GM12878 (cell line): ENCODE data around the gene PAIP2. TPM values are rescaled to one million over a fixed set of nuclear protein-coding genes. Genes with fewer than 3 reads are reported as not detected.

ENCODE experiments used
- ATAC-seq: fragments of 200-7000 bp; cut with Tn5 transposase; 3 replicates; pipeline ENCODE4 v1.9.1; 2020; ENCODE audit warnings: mild to moderate bottlenecking, moderate library complexity
- BruUV-seq: library from RNA; stranded (reverse); fragments of 400-500 nt; replicated peaks from 2 replicates; lab custom pipeline; 2021; lab: Mats Ljungman, UMichigan
- CTCF ChIA-PET: fragments of 300-600 bp; sonication (Branson Sonifier 250); formaldehyde crosslinking; extraction: SDS; loops from one replicate; lab custom pipeline; 2021; ENCODE audit warnings: inconsistent platforms; lab: Yijun Ruan, JAX
- POLR2A ChIA-PET: fragments of 350-600 bp; formaldehyde crosslinking; extraction: SDS; loops from one replicate; lab custom pipeline; 2021; ENCODE audit warnings: inconsistent platforms; lab: Charles Lee
- RAD21 ChIA-PET: fragments of 300-600 bp; sonication (Branson Sonifier 250); formaldehyde crosslinking; loops from one replicate; lab custom pipeline; 2023; ENCODE audit warnings: antibody characterized with exemption; ENCODE audit not compliant: unreplicated experiment; lab: Charles Lee
- SMC1A ChIA-PET: fragments of 300-600 bp; sonication (Branson Sonifier 250); formaldehyde crosslinking; loops from one replicate; lab custom pipeline; 2023; ENCODE audit not compliant: unreplicated experiment, uncharacterized antibody; lab: Charles Lee
- DNase-seq: peaks from one replicate; pipeline ENCODE4 v3.0.0-alpha.2; 2011; ENCODE audit warnings: low read depth, low spot score
- FAIRE-seq: peaks from 3 replicates; lab custom pipeline; 2011; peaks lifted over from hg19 to GRCh38; lab: Jason Lieb, UNC
- H2AFZ ChIP-seq: 2 replicates; pipeline ENCODE4 v1.6.0; 2011; ENCODE audit warnings: low read depth, low read length, control low read depth; ENCODE audit not compliant: control insufficient read depth
- H3K27ac ChIP-seq: 2 replicates; pipeline ENCODE4 v1.5.1; 2011; ENCODE audit warnings: control low read depth; ENCODE audit not compliant: control insufficient read depth, insufficient read depth
- H3K27me3 ChIP-seq, 2 experiments: replicated peaks in 1 of 2; 2 replicates each; pipeline versions ENCODE4 v1.6.0 to v1.6.1; 2011; ENCODE audit warnings: low read length in 1 of 2; ENCODE audit not compliant: control insufficient read depth in 2 of 2, insufficient read depth in 2 of 2
- H3K36me3 ChIP-seq, 2 experiments: 2 replicates each; pipeline ENCODE4 v1.5.1; 2011; ENCODE audit warnings: low read length in 1 of 2; ENCODE audit not compliant: control insufficient read depth in 2 of 2, insufficient read depth in 2 of 2
- H3K4me1 ChIP-seq: 2 replicates; pipeline ENCODE4 v1.6.1; 2011; ENCODE audit warnings: mild to moderate bottlenecking, low read length, moderate library complexity, mixed read lengths; ENCODE audit not compliant: control insufficient read depth, insufficient read depth
- H3K4me2 ChIP-seq: 2 replicates; pipeline ENCODE4 v1.6.0; 2011; ENCODE audit warnings: control low read depth; ENCODE audit not compliant: control insufficient read depth, insufficient read depth
- H3K4me3 ChIP-seq: fragments of 200-600 bp; sonication (generic); 2 replicates; pipeline ENCODE4 v1.5.1; 2016
- H3K79me2 ChIP-seq: 2 replicates; pipeline ENCODE4 v1.6.0; 2011; ENCODE audit warnings: low read length; ENCODE audit not compliant: control insufficient read depth, insufficient read depth
- H3K9ac ChIP-seq: 2 replicates; pipeline ENCODE4 v1.8.0; 2011; ENCODE audit warnings: low read length, control low read depth, mixed read lengths; ENCODE audit not compliant: control insufficient read depth, insufficient read depth
- H3K9me3 ChIP-seq: replicated peaks from 3 replicates; pipeline ENCODE4 v1.5.1; 2011; ENCODE audit warnings: mild to moderate bottlenecking, low read length; ENCODE audit not compliant: control insufficient read depth, insufficient read depth
- H4K20me1 ChIP-seq: 2 replicates; pipeline ENCODE4 v1.6.0; 2011; ENCODE audit not compliant: control insufficient read depth, insufficient read depth
- CREM ChIP-seq: IDR thresholded peaks from 2 replicates; pipeline ENCODE4 v1.6.1; 2014; ENCODE audit warnings: antibody characterized with exemption, low read depth
- FOS ChIP-seq: IDR thresholded peaks from 3 replicates; pipeline ENCODE4 v1.6.1; 2011; ENCODE audit warnings: borderline replicate concordance; ENCODE audit not compliant: insufficient read length; ENCODE audit errors: extremely low read depth
- KLF5 ChIP-seq: fragments of 450-650 bp; IDR thresholded peaks from 2 replicates; pipeline ENCODE4 v1.6.1; 2014; ENCODE audit warnings: mild to moderate bottlenecking; ENCODE audit not compliant: partially characterized antibody
- POLR2AphosphoS2 ChIP-seq: IDR thresholded peaks from 2 replicates; pipeline ENCODE4 v1.6.1; 2011; ENCODE audit warnings: low read depth, mild to moderate bottlenecking, low read length, improper control_type of control experiment, moderate library complexity
- SMAD5 ChIP-seq: IDR thresholded peaks from 2 replicates; pipeline ENCODE4 v1.6.1; 2016; ENCODE audit warnings: antibody characterized with exemption, low read depth
- WGBS: methylation state at CpG from one replicate; pipeline ENCODE4 v1.1.6; 2016; ENCODE audit warnings: low lambda C conversion rate; ENCODE audit not compliant: insufficient replicate concordance, insufficient coverage; ENCODE audit errors: missing lambda C conversion rate; 5-methylcytosine and 5-hydroxymethylcytosine counted together
- in situ Hi-C: fragments of 300-500 bp; cut with MboI; formaldehyde crosslinking; loops from 9 replicates; pipeline ENCODE4 v1.14.3; 2018; ENCODE audit warnings: mixed read lengths
- intact Hi-C: fragments of 100-400 bp; cut with micrococcal nuclease; formaldehyde crosslinking; loops from one replicate; pipeline ENCODE4 v1.14.2; 2022; ENCODE audit not compliant: unreplicated experiment
- polyA plus RNA-seq, 11 experiments: library from polyadenylated mRNA; depleted of rRNA in 4 of 11; unstranded in 6 of 11; stranded (reverse) in 5 of 11; fragments of >200 nt; fragmentation: Nextera tagmentation in 4 of 11; fragmentation: Illumina TruSeq in 1 of 11; extraction: Ambion mirVana in 4 of 11; extraction: Trizol in 1 of 11; gene quantifications; 1 replicate in 1 of 11; 2 replicates in 10 of 11; pipeline versions ENCODE4 v1.2.1 to v1.2.3, GENCODE V29; 2011 to 2016; ENCODE audit warnings: inconsistent platforms in 2 of 11, missing spikeins in 2 of 11, low read depth in 1 of 11
- total RNA-seq, 4 experiments: library from RNA; depleted of rRNA in 3 of 4; stranded (reverse); fragments of >200 nt in 3 of 4; fragmentation: Illumina TruSeq in 1 of 4; extraction: Trizol in 1 of 4; gene quantifications; 2 replicates each; pipeline versions ENCODE4 v1.2.1 to v1.2.3, GENCODE V29; 2013 to 2021

Gene PAIP2
- total and polyA plus RNA-seq, 10 of the 15 experiments (the other 5 are each of a cell fraction or from before 2014, with no cell fraction given): 49.9 to 154 (median 102) TPM

GRCh38 chr5:139384591-139385051 lies 43.0 kb downstream of the PAIP2 start:
- ChIA-PET SMC1A (no interaction called here), RAD21 (interaction anchor here (1.0 kb wide), 1 partner anchor 18 kb away, joined by 3 read pairs; no protein-coding TSS in a partner anchor)
- H3K4me1 ChIP-seq: peaks cover 36% of the 10 kb centered on the region

More at GRCh38 chr5:139384591-139385051, 43.0 kb downstream of the PAIP2 start:
- CTCF ChIA-PET: interaction anchor here (1.0 kb wide), 1 partner anchor 43 kb away, joined by 3 read pairs; the partner anchor contains the start of gene PAIP2
- Histone ChIP-seq H3K27ac (peak overlapping the region; percentile 62), H3K79me2 (peaks cover 29% of the 10 kb centered on the region), H4K20me1 (no peaks in the 10 kb centered on the region)
- in situ Hi-C loops (no loop called here), intact Hi-C loops (loop anchor here (5.0 kb wide), 1 partner anchor 187 kb away; the partner anchor contains the start of gene SIL1)
- POLR2A ChIA-PET: no interaction called here
- TF ChIP-seq FOS: no peak
- TF ChIP-seq SMAD5: 0 out of 2 replicates have a peak, but pooled peaks have one; percentile 53
- TF ChIP-seq POLR2AphosphoS2: peak; percentile 14; the same call in 1 of the 2 replicates
- 0 out of 2 replicates have a peak, but pooled peaks have one; percentile 12 for TF ChIP-seq CREM
- no peak for TF ChIP-seq KLF5
- TF ChIP-seq, all 136 proteins: peak for 3
- Histone ChIP-seq H3K4me3 (0 out of 2 replicates have a peak overlapping the region, but pooled peaks have one; percentile 17), H3K36me3 (no peaks in the 10 kb centered on the region; a peak in 2 of 4 replicates), H2AFZ (no peak overlapping the region; the same call in 1 of the 2 replicates), H3K9me3 (no peaks in the 10 kb centered on the region), H3K9ac (peak overlapping the region; percentile 42), H3K27me3 (no peaks in the 10 kb centered on the region), H3K4me2 (peak overlapping the region; percentile 51)
- no peak for FAIRE-seq
- WGBS: 30% methylated on average over 9 of the region's 9 CpGs
- no TSS peak for BruUV-seq
- ATAC-seq: peak; percentile 3
- no peak for DNase-seq
